ENCODE data around the gene CHST13.

DNA sequence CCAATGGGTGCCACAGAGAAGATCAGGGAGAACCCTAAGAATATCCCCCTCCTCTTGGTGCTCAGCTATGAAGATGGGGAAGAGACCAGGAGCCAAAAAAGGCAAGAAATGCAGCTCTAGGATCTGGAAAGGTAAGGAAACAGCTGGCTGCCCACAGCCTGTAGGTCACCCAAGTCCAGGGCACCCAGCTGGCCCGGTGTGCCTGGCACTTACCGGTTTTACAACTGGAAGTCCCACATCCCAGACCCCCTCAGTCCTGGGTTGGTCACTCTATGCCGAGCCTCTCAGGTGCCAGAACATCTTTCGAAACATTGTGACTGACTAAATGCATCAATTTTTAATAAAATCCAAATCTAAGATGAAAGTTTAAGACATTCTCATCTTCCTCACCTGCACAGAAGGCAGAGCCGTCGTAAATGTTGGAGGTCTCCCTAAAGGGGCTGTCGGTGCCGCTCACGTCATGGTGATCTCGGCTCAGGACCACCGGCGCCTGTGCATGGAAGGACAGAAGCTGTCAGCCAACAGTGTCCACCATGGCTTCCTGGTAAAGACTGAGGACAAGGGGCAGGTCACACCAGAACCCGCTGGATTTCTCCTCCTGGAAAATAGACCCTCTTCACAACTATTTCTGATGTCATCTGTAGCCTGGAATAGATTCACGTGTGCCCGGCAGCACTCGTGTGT is 34.9 kb upstream of the CHST13 start:
- TF ChIP-seq, protein P1, sequence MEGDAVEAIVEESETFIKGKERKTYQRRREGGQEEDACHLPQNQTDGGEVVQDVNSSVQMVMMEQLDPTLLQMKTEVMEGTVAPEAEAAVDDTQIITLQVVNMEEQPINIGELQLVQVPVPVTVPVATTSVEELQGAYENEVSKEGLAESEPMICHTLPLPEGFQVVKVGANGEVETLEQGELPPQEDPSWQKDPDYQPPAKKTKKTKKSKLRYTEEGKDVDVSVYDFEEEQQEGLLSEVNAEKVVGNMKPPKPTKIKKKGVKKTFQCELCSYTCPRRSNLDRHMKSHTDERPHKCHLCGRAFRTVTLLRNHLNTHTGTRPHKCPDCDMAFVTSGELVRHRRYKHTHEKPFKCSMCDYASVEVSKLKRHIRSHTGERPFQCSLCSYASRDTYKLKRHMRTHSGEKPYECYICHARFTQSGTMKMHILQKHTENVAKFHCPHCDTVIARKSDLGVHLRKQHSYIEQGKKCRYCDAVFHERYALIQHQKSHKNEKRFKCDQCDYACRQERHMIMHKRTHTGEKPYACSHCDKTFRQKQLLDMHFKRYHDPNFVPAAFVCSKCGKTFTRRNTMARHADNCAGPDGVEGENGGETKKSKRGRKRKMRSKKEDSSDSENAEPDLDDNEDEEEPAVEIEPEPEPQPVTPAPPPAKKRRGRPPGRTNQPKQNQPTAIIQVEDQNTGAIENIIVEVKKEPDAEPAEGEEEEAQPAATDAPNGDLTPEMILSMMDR (IDR thresholded peaks at IDR 0.05), result no peak
- no peak for TF ChIP-seq POLR2A (IDR thresholded peaks at IDR 0.05)

All from Peyer's patch (tissue), 4 donors.